NCI-H1436 treated with DMSO at 0.1 percent for 48 hours (cell line): ENCODE results near the gene GNG13.
"Not testable (repeated sequence)": the region's sequence is repeated elsewhere in the genome, so short reads cannot be mapped to it uniquely, and the experiment has no call there.

Experiments used
- DNase-seq: peaks from one replicate; lab custom pipeline; 2025; lab: John Stamatoyannopoulos, UW

Gene GNG13

GRCh38 chr16:831571-832413, 31.3 kb upstream of the GNG13 start:
- no peak for DNase-seq

- no peak for DNase-seq
Measured at GRCh38 chr16:830871-831570, 30.5 kb upstream of the GNG13 start.

GRCh38 chr16:830107-830870, 29.8 kb upstream of the GNG13 start:
- no peak for DNase-seq

- DNase-seq = no peak
Measured at GRCh38 chr16:828891-829290, 28.4 kb upstream of the GNG13 start.

GRCh38 chr16:827513-827912, 27.0 kb upstream of the GNG13 start:
- no peak for DNase-seq

GRCh38 chr16:825341-826061, 25.0 kb upstream of the GNG13 start:
- no peak for DNase-seq

GRCh38 chr16:824601-825000, 24.1 kb upstream of the GNG13 start:
- no peak for DNase-seq

- no peak for DNase-seq
Measured at GRCh38 chr16:824194-824593, 23.7 kb upstream of the GNG13 start.

- no peak for DNase-seq
Measured at GRCh38 chr16:822909-823297, 22.4 kb upstream of the GNG13 start.

- DNase-seq = no peak
Measured at GRCh38 chr16:822174-822908, 21.8 kb upstream of the GNG13 start.

GRCh38 chr16:821751-822150, 21.2 kb upstream of the GNG13 start:
- DNase-seq = no peak

- DNase-seq = no peak
Measured at GRCh38 chr16:820748-821147, 20.2 kb upstream of the GNG13 start.

- not testable (repeated sequence) for DNase-seq
Measured at GRCh38 chr16:820044-820408, 19.5 kb upstream of the GNG13 start.

GRCh38 chr16:819336-820043, 19.0 kb upstream of the GNG13 start:
- no peak for DNase-seq

- DNase-seq = no peak
Measured at GRCh38 chr16:818592-818991, 18.1 kb upstream of the GNG13 start.

GRCh38 chr16:818132-818531, 17.6 kb upstream of the GNG13 start:
- no peak for DNase-seq

GRCh38 chr16:817001-817906, 16.7 kb upstream of the GNG13 start:
- DNase-seq = no peak

- no peak for DNase-seq
Measured at GRCh38 chr16:815861-816260, 15.3 kb upstream of the GNG13 start.

GRCh38 chr16:814974-815373, 14.4 kb upstream of the GNG13 start:
- DNase-seq = no peak

GRCh38 chr16:813916-814412, 13.4 kb upstream of the GNG13 start:
- DNase-seq = no peak
